ENCODE measurements around the gene NIBAN1.
"Not testable (repeated sequence)": the region's sequence is repeated elsewhere in the genome, so short reads cannot be mapped to it uniquely, and the experiment has no call there.

The NIBAN1 gene

DNA sequence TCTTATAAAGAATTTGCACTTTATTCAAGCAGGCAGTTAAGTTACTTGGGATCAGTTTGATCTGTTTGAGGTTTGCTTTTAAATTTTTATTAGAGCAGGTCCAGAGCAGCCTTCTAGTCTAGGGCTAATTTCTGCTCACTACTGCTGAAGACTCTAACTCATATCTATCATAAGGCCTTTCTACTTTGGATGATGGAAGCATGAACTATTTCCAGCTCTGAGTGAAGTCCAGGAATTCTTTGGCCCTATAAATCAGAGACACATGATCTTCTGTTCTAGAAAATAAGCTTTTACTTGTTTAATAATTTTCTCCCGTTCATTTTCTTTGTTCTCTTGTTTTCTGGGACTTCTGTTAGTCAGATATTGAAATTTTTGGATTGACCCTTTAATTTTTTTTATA is 14.7 kb downstream of the NIBAN1 start:
- H3K36me3 Mint-ChIP-seq, result peaks cover 5% of the 10 kb centered on the region
- H3K27ac Mint-ChIP-seq, result no peak overlapping the region
- peaks cover 7% of the 10 kb centered on the region for H3K4me1 Mint-ChIP-seq
- no peak overlapping the region for H3K4me3 Mint-ChIP-seq
- H3K27me3 Mint-ChIP-seq, result no peaks in the 10 kb centered on the region
- ATAC-seq (ENCODE audit: low read depth) (no peak), DNase-seq (ENCODE audit: low spot score in 2 of 2) (no peak)
- no peaks in the 10 kb centered on the region for H3K9me3 Mint-ChIP-seq

DNA sequence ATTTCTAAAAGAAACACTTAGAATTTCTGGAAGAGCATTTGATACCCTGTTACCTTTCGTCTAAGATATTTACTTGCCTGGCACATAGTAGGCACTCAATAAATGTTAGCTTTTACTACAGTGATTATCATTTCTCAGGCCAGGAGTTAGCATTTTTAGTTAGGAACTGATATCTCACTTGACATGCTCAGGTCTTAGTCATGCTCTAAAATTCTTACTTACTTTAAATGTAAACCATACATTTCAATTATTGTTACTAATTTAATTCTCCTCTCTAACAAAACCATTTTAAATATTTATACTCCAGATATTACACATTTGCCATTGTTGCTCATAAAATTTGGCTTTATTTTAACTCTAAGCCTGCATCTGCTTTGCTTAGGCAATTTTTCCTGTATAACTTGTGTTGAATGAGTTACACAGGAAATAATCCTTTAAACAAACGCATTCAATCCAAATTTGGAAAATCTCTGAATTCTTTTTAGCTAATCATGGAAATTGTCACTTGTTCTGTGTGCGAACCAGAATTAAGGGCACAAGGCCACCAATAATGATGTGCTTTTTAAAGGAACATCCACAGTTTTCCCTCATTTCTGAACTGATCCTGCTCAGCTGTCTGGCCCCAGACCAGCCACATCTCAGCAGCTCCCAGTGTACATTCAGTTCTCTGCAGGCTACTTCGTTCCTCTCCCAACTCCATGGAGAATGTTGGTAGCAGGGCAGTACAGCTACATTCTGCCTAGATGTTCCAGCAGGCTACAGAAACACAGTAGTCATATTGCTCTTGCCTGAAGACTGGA is 15.6 kb downstream of the NIBAN1 start:
- Mint-ChIP-seq H3K27me3 (no peaks in the 10 kb centered on the region), H3K36me3 (peaks cover 2% of the 10 kb centered on the region), H3K4me1 (no peaks in the 10 kb centered on the region), H3K9me3 (no peaks in the 10 kb centered on the region), H3K27ac (no peak overlapping the region), H3K4me3 (no peak overlapping the region)
- DNase-seq (ENCODE audit: low spot score in 2 of 2), result no peak
- no peak for ATAC-seq (ENCODE audit: low read depth)

DNA sequence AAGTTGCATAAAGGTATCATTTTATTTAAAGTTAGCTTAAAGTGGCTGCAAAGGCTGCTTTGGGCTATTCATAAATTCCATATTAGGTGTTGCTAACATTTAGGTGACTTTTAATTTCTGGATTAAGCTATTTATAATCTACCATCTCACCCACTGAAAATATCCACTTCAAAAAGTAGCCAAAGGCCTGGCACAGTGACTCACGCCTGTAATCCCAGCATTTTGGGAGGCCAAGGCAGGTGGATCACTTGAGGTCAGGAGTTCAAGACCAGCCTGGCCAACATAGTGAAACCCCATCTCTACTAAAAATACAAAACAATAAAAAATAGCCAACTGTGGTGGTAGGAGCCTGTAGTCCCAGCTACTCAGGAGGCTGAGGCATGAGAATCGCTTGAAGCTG is 16.4 kb downstream of the NIBAN1 start:
- not testable (repeated sequence) for ATAC-seq (ENCODE audit: low read depth); H3K4me3 Mint-ChIP-seq; H3K27ac Mint-ChIP-seq; H3K4me1 Mint-ChIP-seq; DNase-seq (ENCODE audit: low spot score in 2 of 2); H3K27me3 Mint-ChIP-seq; H3K36me3 Mint-ChIP-seq; H3K9me3 Mint-ChIP-seq

DNA sequence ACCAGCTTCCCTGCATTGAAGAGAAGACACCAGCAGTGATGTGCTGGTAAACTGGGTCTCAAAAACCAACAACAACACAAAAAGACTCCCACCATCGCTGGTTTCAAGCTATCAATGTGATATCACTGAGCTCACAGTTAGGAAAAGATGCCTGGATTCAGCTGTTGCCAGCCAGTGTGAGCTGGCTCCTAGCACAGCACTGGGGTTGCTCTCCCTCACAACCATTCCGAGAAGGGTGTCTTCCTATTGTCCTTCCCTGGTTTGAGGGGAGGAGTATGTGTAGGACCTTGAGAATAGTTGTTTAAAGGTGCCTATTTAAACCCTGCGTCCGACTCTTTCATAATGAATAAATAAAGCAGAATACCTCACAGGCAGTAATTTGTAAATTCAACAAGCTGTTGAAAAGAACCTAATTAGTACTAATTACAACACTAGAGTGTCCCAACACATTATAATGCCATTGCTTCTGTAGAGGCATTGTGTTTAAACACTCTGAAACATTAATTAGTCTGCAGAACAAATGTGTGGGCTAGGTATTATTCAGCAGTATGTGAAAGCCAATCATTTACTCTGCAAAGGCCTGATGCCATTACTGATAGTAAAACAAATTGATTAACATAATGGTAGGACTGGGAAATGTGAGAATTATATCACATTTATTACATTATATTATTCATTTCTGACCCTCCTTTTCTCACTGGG is 17.2 kb downstream of the NIBAN1 start:
- H3K9me3 Mint-ChIP-seq, result no peaks in the 10 kb centered on the region
- DNase-seq (ENCODE audit: low spot score in 2 of 2), result no peak
- peaks cover 2% of the 10 kb centered on the region for H3K36me3 Mint-ChIP-seq
- no peak overlapping the region for H3K4me3 Mint-ChIP-seq
- H3K27me3 Mint-ChIP-seq, result no peaks in the 10 kb centered on the region
- no peak overlapping the region for H3K27ac Mint-ChIP-seq
- no peaks in the 10 kb centered on the region for H3K4me1 Mint-ChIP-seq
- no peak for ATAC-seq (ENCODE audit: low read depth)

DNA sequence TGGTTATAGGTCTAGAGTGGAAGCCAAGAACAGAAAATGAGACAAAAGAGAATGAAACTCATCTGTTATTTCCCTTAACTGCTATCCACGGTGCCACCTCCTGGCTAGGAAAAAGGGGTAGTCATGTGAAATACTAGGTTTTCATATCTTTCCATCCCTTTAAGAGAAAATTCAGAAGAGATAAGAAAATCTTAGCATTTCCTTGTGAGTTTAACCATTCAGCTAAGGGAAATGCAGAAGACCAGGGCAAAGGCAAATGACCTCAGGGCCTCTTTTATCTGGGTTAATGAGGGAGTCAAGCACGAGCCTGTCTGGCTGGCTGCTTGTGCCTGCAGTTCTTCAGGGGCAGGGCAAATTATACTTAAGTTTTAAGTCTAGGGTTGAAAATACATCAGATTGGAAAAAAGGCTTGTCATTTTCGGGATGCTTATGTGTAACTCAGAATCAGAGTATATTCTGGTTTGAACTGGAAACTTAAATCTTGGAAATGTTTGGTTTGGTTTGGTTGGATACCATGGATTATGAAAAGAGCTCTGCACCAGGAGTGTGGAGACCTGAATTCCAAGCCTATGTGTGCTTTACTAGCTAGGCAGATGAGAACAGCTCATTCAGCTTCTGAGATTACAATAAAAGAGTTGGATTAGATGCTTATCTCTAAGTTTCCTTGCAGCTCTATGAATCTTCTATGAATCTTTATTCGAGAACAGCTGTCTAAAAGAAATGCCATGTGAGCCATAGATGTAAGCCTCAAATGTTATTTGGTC is 19.9 kb downstream of the NIBAN1 start:
- no peaks in the 10 kb centered on the region for H3K36me3 Mint-ChIP-seq
- no peaks in the 10 kb centered on the region for H3K4me1 Mint-ChIP-seq
- H3K27me3 Mint-ChIP-seq, result no peaks in the 10 kb centered on the region
- DNase-seq (ENCODE audit: low spot score in 2 of 2), result no peak
- no peak for ATAC-seq (ENCODE audit: low read depth)
- peak overlapping the region; percentile 36 for H3K27ac Mint-ChIP-seq
- no peak overlapping the region for H3K4me3 Mint-ChIP-seq
- H3K9me3 Mint-ChIP-seq, result no peaks in the 10 kb centered on the region

DNA sequence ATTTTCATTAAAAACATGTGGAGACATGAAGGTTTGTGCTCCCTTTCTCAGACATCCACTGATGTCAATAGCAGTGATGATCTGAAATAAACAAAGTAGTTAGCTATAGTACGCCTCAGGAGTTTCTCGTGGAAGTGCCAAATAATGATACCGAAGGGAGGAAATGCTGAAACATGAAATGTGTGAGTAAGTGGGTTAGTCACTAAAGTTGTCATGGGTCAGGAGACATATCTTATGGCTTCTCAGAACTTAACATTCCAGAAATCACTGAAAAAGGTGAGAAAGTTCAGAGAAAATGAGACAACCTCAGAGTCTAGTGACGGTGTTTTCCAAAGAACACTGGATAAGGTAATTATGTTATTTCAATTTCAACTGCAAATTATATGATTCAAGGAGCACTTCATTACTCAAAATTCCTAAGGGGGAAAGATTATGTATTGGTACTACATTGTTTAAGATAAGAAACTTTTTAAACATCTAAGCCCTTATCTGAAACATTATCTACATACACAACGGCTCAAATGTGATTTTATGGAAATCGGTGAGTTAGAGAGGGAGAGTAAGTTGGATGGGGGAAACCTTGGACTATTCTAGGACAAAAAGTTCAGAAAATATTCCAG is 20.6 kb downstream of the NIBAN1 start:
- no peaks in the 10 kb centered on the region for H3K4me1 Mint-ChIP-seq
- H3K9me3 Mint-ChIP-seq, result no peaks in the 10 kb centered on the region
- no peak overlapping the region for H3K4me3 Mint-ChIP-seq
- DNase-seq (ENCODE audit: low spot score in 2 of 2) (no peak), ATAC-seq (ENCODE audit: low read depth) (no peak)
- peak overlapping the region; percentile 36 for H3K27ac Mint-ChIP-seq
- no peaks in the 10 kb centered on the region for H3K27me3 Mint-ChIP-seq
- H3K36me3 Mint-ChIP-seq, result no peaks in the 10 kb centered on the region

DNA sequence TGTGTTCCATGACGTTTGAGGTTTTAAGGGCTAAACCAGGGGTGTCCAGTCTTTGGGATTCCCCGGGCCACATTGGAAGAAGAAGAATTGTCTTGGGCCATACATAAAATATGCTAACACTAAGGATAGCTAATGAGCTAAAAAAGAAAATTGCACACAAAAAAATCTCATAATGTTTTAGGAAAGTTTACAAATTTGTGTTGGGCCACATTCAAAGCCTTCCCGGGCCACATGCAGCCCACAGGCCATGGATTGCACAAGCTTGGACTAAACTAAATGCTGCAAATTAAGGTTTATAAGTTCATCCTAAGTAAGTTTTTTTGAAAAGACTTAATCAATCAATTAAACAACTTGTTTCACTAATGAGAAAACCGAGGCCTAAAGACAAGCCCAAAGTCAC is 21.9 kb downstream of the NIBAN1 start:
- DNase-seq (ENCODE audit: low spot score in 2 of 2) (no peak), ATAC-seq (ENCODE audit: low read depth) (no peak)
- H3K36me3 Mint-ChIP-seq, result no peaks in the 10 kb centered on the region
- no peaks in the 10 kb centered on the region for H3K4me1 Mint-ChIP-seq
- H3K9me3 Mint-ChIP-seq, result no peaks in the 10 kb centered on the region
- no peak overlapping the region for H3K27ac Mint-ChIP-seq
- no peak overlapping the region for H3K4me3 Mint-ChIP-seq
- no peaks in the 10 kb centered on the region for H3K27me3 Mint-ChIP-seq

DNA sequence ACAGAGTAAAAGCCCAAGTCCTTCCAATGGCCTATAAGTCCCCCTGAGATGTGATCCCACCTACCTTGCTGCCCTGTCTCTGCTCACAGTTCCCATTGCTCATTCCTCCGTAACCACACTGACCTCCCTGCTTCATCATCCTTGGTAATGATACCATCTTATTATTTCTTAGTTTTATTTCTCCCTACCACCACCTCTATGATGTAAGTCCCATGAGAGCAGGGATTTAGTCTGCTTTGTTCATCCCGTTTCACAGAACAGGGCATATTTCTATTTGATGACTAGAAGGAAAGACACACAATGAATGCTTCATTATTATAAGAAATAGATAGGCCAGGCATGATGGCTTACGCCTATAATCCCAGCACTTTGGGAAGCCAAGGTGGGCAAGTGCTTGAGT is 22.5 kb downstream of the NIBAN1 start:
- no peak overlapping the region for H3K4me3 Mint-ChIP-seq
- no peaks in the 10 kb centered on the region for H3K36me3 Mint-ChIP-seq
- ATAC-seq (ENCODE audit: low read depth) (no peak), DNase-seq (ENCODE audit: low spot score in 2 of 2) (no peak)
- H3K9me3 Mint-ChIP-seq, result no peaks in the 10 kb centered on the region
- no peak overlapping the region for H3K27ac Mint-ChIP-seq
- no peaks in the 10 kb centered on the region for H3K27me3 Mint-ChIP-seq
- H3K4me1 Mint-ChIP-seq, result peaks cover 2% of the 10 kb centered on the region

DNA sequence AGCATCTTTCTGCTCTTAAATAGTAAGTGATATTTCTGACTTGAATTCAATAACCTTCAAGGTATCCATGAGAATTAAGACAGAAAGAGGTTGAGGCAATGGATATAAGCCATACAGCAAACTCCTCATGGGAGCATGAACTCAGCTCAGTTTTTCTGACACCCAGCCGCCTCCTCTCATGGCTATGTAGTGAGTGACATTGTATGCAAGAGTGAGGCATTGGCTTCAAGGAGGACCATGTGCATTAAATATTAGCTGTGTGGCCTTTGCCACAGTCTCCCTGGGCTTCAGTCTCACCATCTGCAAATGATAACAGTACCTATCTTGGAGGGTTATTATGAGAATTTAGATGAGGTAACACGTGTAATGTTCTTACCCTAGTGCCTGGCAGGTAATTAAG is 23.4 kb downstream of the NIBAN1 start:
- peaks cover 7% of the 10 kb centered on the region for H3K4me1 Mint-ChIP-seq
- no peaks in the 10 kb centered on the region for H3K9me3 Mint-ChIP-seq
- DNase-seq (ENCODE audit: low spot score in 2 of 2) (no peak), ATAC-seq (ENCODE audit: low read depth) (no peak)
- H3K4me3 Mint-ChIP-seq, result no peak overlapping the region
- H3K36me3 Mint-ChIP-seq, result peaks cover 3% of the 10 kb centered on the region
- no peaks in the 10 kb centered on the region for H3K27me3 Mint-ChIP-seq
- no peak overlapping the region for H3K27ac Mint-ChIP-seq

DNA sequence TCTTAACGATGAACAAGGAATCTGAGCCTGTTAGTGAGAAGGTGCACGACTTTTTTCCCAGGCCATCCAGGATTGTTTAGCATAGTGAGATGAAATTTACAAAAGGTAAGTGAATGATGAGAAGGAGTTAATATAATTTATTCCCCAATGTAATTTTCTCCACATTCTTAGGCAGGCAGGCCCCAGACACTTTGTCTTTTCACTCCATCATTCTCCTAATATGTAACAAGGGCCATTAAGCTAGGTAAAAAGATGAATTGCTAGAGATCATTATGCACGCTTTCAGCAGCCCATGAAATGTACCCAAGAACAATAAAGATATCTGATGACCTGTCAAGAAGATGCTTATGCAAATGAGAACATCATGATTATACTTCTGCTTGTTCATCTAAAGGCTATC is 24.1 kb downstream of the NIBAN1 start:
- peaks cover 3% of the 10 kb centered on the region for H3K36me3 Mint-ChIP-seq
- H3K4me3 Mint-ChIP-seq, result no peak overlapping the region
- no peak for DNase-seq (ENCODE audit: low spot score in 2 of 2)
- peaks cover 11% of the 10 kb centered on the region for H3K4me1 Mint-ChIP-seq
- no peaks in the 10 kb centered on the region for H3K27me3 Mint-ChIP-seq
- H3K9me3 Mint-ChIP-seq, result no peaks in the 10 kb centered on the region
- no peak for ATAC-seq (ENCODE audit: low read depth)
- no peak overlapping the region for H3K27ac Mint-ChIP-seq

DNA sequence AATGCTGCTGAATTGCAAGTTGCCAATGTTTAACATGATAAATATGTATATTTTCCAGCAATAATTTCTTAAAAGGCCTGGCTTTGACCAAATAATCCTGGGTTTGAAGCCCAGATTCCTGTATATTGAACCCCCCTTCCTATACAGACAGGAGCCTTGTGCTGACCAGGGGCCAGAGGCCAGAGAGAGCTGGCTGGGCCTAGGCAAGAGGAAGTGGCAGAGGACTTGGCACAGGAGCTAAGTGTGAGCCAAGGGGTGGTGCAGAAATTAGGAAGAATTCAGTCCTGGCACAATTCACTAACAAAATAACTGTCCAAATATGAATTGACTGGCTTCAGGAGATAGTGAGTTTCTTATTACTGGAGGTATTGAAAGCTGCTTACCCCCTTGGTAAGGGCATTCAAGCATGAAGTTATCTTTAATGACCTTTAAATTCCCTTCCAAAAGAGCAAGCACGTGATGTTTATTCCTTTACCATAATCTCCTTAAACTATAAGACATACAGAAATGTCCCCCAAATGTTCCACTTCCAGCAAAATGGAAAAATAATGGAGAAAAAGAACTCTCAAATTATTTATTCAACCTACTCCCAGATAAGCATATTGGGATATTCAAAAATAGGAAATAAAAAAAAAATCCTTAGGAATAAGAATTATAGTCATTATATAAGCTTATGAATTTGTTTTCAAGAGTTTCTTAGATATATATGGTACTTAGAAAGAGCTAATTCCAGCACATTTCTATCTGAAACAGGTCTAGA is 26.6 kb downstream of the NIBAN1 start:
- Mint-ChIP-seq H3K27ac (no peak overlapping the region), H3K9me3 (no peaks in the 10 kb centered on the region), H3K36me3 (peaks cover 3% of the 10 kb centered on the region), H3K4me1 (peaks cover 19% of the 10 kb centered on the region), H3K27me3 (no peaks in the 10 kb centered on the region), H3K4me3 (no peak overlapping the region)
- DNase-seq (ENCODE audit: low spot score in 2 of 2) (no peak), ATAC-seq (ENCODE audit: low read depth) (no peak)

DNA sequence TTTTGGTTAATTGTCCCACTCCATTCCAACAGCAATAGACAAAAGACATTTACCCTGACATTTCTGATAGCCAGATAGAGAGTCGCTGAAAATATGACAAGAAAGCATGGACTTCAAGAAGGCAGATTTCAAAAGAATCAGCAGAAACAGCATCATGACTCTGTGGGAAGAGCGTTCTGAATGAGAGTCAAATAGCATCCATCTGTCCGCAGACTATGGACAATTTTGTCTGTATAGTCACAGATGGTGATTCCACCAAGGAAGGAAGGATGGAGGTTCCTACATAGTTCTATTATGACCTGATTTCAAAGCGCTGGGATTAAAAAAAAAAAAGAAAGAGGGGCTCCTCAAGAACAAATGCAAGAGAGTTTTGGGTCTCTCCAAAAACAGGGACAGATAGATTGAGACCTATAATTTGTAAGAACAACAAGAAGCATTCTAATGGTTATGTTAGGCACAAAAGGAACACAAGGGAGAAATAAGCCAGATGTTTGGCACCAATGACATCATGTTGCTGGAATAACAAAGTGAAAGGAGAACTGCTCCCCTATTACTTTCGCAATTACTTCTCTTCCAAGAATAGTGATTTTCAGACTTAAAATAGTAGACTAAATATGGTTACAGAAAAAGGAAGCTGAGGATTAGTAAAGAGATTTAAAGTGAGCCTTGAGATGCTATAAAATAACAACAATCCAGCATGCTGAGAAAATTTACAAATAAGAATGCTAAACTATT is 28.5 kb downstream of the NIBAN1 start:
- no peak for DNase-seq (ENCODE audit: low spot score in 2 of 2)
- Mint-ChIP-seq H3K4me1 (peaks cover 23% of the 10 kb centered on the region), H3K4me3 (peak overlapping the region; percentile 19), H3K36me3 (peaks cover 3% of the 10 kb centered on the region), H3K9me3 (no peaks in the 10 kb centered on the region), H3K27me3 (no peaks in the 10 kb centered on the region), H3K27ac (peak overlapping the region; percentile 42)
- no peak for ATAC-seq (ENCODE audit: low read depth)

DNA sequence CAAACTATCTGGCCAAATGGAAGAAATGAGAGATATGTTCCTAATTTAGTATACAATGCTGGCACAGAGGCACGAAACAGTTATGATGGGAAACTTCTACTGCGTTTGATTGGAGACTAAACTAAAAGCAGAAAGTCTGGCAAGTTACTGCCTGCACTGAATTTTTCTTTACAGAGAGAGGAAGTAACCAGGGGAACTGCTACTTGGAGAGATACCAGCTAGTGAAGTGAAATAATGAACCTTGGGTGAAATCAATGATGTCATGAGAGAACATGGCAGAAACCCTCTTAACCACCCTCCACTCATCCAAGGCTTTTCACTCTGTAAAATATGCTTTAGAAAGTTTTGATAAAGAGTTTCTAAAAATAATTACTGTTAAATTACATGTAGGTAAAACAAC is 29.3 kb downstream of the NIBAN1 start:
- no peaks in the 10 kb centered on the region for H3K9me3 Mint-ChIP-seq
- H3K27ac Mint-ChIP-seq, result no peak overlapping the region
- peaks cover 3% of the 10 kb centered on the region for H3K36me3 Mint-ChIP-seq
- peaks cover 24% of the 10 kb centered on the region for H3K4me1 Mint-ChIP-seq
- DNase-seq (ENCODE audit: low spot score in 2 of 2) (no peak), ATAC-seq (ENCODE audit: low read depth) (peak; percentile 74)
- H3K4me3 Mint-ChIP-seq, result no peak overlapping the region
- no peaks in the 10 kb centered on the region for H3K27me3 Mint-ChIP-seq

Measured in memory B cell (primary cell).